ENCODE results near the gene ADGRL2.

The ADGRL2 gene

GRCh38 chr1:81912383-81912782, 111.6 kb downstream of the ADGRL2 start:
- DNase-seq: no peak

- no peak for DNase-seq
Observed at GRCh38 chr1:81915937-81916336, 115.2 kb downstream of the ADGRL2 start.

GRCh38 chr1:81920245-81920740, 119.6 kb downstream of the ADGRL2 start:
- peak; percentile 35 for DNase-seq

- no peak for DNase-seq
Observed at GRCh38 chr1:81920886-81921285, 120.2 kb downstream of the ADGRL2 start.

- DNase-seq: no peak
Observed at GRCh38 chr1:81921344-81921743, 120.6 kb downstream of the ADGRL2 start.

- DNase-seq: no peak
Observed at GRCh38 chr1:81921851-81922462, 121.2 kb downstream of the ADGRL2 start.

- DNase-seq: no peak
Observed at GRCh38 chr1:81922955-81923354, 122.2 kb downstream of the ADGRL2 start.

- DNase-seq: no peak
Observed at GRCh38 chr1:81929106-81929505, 128.4 kb downstream of the ADGRL2 start.

GRCh38 chr1:81936853-81937252, 136.1 kb downstream of the ADGRL2 start:
- no peak for DNase-seq

GRCh38 chr1:81937791-81938450, 137.2 kb downstream of the ADGRL2 start:
- no peak for DNase-seq

- no peak for DNase-seq
Observed at GRCh38 chr1:81948495-81948894, 147.8 kb downstream of the ADGRL2 start.

GRCh38 chr1:81949421-81949820, 148.7 kb downstream of the ADGRL2 start:
- no peak for DNase-seq

GRCh38 chr1:81950037-81950436, 149.3 kb downstream of the ADGRL2 start:
- no peak for DNase-seq

GRCh38 chr1:81950591-81951244, 150.0 kb downstream of the ADGRL2 start:
- DNase-seq: no peak

- no peak for DNase-seq
Observed at GRCh38 chr1:81954534-81955020, 153.8 kb downstream of the ADGRL2 start.

GRCh38 chr1:81967951-81968350, 167.2 kb downstream of the ADGRL2 start:
- no peak for DNase-seq

GRCh38 chr1:81970416-81970815, 169.7 kb downstream of the ADGRL2 start:
- no peak for DNase-seq

GRCh38 chr1:81974222-81974841, 173.6 kb downstream of the ADGRL2 start:
- DNase-seq: no peak

- DNase-seq: no peak
Observed at GRCh38 chr1:81974883-81975555, 174.3 kb downstream of the ADGRL2 start.

GRCh38 chr1:81976539-81976938, 175.8 kb downstream of the ADGRL2 start:
- DNase-seq: no peak

GRCh38 chr1:81978945-81979344, 178.2 kb downstream of the ADGRL2 start:
- no peak for DNase-seq

- no peak for DNase-seq
Observed at GRCh38 chr1:81982523-81982922, 181.8 kb downstream of the ADGRL2 start.
